ENCODE measurements around the gene LSM14B.

Gene LSM14B

GRCh38 chr20:62164879-62165761 lies 42.8 kb downstream of the LSM14B start:
- no peak for FAIRE-seq

GRCh38 chr20:62165762-62166399 lies 43.6 kb downstream of the LSM14B start:
- FAIRE-seq: no peak

GRCh38 chr20:62167474-62167873 lies 45.2 kb downstream of the LSM14B start:
- no peak for FAIRE-seq

GRCh38 chr20:62168061-62168460 lies 45.8 kb downstream of the LSM14B start:
- FAIRE-seq: no peak

GRCh38 chr20:62168890-62169435 lies 46.7 kb downstream of the LSM14B start:
- FAIRE-seq: no peak

- FAIRE-seq: no peak
Measured at GRCh38 chr20:62170536-62170935, 48.3 kb downstream of the LSM14B start.

- FAIRE-seq: no peak
Measured at GRCh38 chr20:62171245-62171644, 49.0 kb downstream of the LSM14B start.

- no peak for FAIRE-seq
Measured at GRCh38 chr20:62172666-62173065, 50.4 kb downstream of the LSM14B start.

GRCh38 chr20:62174021-62174804 lies 51.9 kb downstream of the LSM14B start:
- FAIRE-seq: no peak

- no peak for FAIRE-seq
Measured at GRCh38 chr20:62174870-62175624, 52.8 kb downstream of the LSM14B start.

GRCh38 chr20:62175711-62176110 lies 53.4 kb downstream of the LSM14B start:
- FAIRE-seq: no peak

GRCh38 chr20:62176866-62177265 lies 54.6 kb downstream of the LSM14B start:
- FAIRE-seq: no peak

- FAIRE-seq: no peak
Measured at GRCh38 chr20:62177307-62177706, 55.0 kb downstream of the LSM14B start.

- FAIRE-seq: no peak
Measured at GRCh38 chr20:62178316-62179161, 56.3 kb downstream of the LSM14B start.

GRCh38 chr20:62179162-62179504 lies 56.9 kb downstream of the LSM14B start:
- no peak for FAIRE-seq

- no peak for FAIRE-seq
Measured at GRCh38 chr20:62181808-62182207, 59.5 kb downstream of the LSM14B start.

- no peak for FAIRE-seq
Measured at GRCh38 chr20:62182469-62183425, 60.5 kb downstream of the LSM14B start, which contains the start of gene MTG2. TSS of gene MTG2 (plus strand) at chr20:62183028. CDS start at chr20:62193421, 10,393 bp downstream.

- no peak for FAIRE-seq
Measured at GRCh38 chr20:62183426-62184142, 61.3 kb downstream of the LSM14B start.

All from endometrium (tissue), 2 donors.